Prostate gland (tissue), 2 donors: Measurements from ENCODE around the gene GRIA4.

Source experiments
- CTCF ChIP-seq, 4 experiments: fragments of 200-600 bp in 2 of 4; fragments of 450-650 bp in 2 of 4; sonication (generic) in 2 of 4; IDR thresholded peaks; 1 replicate in 3 of 4; 2 replicates in 1 of 4; pipeline ENCODE4 v1.5.1; 2016 to 2019; ENCODE audit warnings: antibody characterized with exemption in 4 of 4, mild to moderate bottlenecking in 2 of 4, moderate library complexity in 2 of 4
- POLR2A ChIP-seq: fragments of 450-650 bp; IDR thresholded peaks from one replicate; pipeline ENCODE4 v1.6.1; 2016; ENCODE audit warnings: antibody characterized with exemption, mild to moderate bottlenecking
- POLR2AphosphoS5 ChIP-seq: sonication (generic); formaldehyde crosslinking; IDR thresholded peaks from one replicate; pipeline ENCODE4 v1.6.1; 2017; ENCODE audit warnings: antibody characterized with exemption

- TF ChIP-seq CTCF (IDR thresholded peaks at IDR 0.05) (no peak), POLR2A (no peak), POLR2AphosphoS5 (no peak)
Measured at GRCh38 chr11:105648762-105649161, 38.9 kb downstream of the GRIA4 start.
